SHP77 treated with DMSO at 0.1 percent for 48 hours (cell line): ENCODE data around the gene CKLF.
"Not testable (repeated sequence)": the region's sequence is repeated elsewhere in the genome, so short reads cannot be mapped to it uniquely, and the experiment has no call there.

Source experiments
- DNase-seq: peaks from one replicate; lab custom pipeline; 2025; lab: John Stamatoyannopoulos, UW

Gene CKLF

DNA sequence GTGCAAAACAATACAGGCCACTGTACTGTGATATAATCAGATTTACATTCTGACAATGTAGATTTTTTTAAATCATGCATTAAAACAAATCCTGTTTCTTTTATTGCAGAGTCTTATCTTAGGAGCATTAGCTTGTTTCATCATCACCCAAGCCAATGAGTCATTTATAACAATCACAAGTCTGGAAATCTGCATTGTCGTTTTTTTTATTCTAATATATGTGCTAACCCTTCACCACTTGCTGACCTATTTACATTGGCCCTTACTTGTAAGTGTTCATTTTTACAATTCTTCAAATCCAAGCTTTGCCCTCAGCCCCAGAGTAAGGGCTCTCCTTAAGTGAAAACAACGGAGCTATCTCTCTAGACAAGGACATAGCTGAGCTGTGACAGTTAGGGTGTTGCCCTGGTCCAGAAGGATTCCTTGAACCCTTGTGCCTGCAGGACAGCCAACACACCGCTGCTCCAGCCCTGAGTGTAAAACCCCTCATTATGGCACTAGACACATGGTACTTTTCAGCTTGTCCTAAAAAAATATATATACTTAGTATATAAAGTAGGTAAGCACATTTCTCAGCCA is 17.5 kb downstream of the CKLF start:
- DNase-seq = no peak

DNA sequence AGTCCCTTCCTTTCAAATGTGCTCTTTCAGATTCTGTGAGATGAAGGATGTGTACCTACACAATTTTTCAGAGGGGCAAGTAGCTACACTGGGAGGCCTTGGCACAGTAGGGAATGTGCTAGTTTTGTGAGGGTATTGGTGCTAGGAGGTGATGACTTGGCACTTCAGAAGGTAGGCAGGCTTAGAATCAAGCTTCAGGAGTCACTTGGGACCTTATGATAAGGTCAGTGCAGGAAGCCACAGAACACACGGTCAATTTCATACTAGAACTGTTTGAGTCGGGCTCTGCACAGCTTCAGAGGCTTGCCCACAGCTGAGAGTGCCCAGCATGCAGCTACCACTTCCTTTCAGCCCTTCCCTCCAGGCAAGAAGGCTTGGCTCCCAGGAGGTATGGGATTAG is 20.0 kb downstream of the CKLF start:
- DNase-seq = no peak

GRCh38 chr16:66574081-66574480 is 21.7 kb downstream of the CKLF start:
- DNase-seq = no peak

GRCh38 chr16:66574531-66574930 is 22.2 kb downstream of the CKLF start:
- DNase-seq = no peak

DNA sequence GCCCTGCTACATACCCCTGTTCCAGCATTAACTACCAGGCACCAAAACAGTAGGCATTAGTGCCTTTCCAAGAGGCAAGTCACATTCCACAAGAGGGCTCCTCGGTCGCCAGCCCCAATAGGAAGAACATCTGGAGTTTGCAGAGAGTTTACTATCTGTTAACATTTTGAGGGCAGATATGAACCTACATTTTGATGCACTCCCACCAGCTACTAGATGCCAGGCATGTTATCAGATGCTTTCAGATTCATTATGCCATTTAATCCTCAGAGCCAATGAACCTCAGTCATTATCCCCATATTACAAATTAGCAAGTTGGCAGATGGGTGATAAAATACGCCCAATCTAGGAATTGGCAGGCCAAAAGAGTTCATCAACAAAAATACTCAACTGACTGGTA is 22.7 kb downstream of the CKLF start:
- no peak for DNase-seq

GRCh38 chr16:66576296-66576695 is 23.9 kb downstream of the CKLF start:
- DNase-seq = no peak

DNA sequence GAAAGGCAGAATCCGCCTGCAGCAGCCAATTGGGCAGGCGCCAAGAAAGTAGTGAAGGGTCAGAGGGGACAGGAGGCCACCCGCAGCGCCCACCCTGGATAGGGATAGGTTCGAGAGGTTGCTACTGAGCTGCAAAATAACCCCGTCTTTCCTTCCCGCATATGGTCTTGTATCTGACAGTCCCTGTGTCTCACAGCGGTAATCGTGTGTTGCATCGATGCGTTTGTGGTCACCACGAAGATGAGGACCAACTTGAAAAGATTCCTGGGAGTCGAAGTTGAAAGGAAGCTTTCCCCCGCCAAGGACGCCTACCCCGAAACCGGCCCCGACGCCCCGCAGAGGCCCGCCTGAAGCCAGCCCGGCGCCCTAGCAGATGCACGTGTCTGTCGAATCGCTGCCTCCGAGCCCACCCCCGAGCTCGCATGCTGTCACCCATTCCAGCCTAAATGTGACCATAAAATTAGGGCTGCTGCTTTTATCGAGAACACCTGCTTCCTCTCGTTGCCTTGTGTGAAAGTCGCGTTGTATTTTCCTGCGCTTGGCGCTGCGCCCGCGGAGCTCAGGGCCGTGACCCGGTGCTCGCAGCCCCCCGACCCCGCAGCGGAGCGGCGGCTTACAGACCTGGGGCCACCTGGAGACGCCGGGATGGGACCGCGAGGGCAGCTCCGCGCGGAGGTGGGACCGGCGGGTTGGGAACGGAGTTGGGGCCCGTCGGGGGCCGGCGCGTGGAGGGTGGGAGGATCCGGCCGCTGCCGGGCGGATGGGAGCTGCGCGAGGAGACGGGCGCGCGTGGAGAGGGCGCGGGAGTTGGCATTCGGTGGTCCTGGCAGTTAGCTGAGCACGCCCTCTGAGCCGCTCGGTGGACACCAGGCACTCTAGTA is 26.5 kb downstream of the CKLF start, which contains the start of gene CMTM2:
Gene CMTM2, plus strand, starts transcription at position 813 of the 881 bp plus-strand sequence. CDS start 145 bp downstream, outside the sequence.
- DNase-seq = no peak

GRCh38 chr16:66580605-66581209 is 28.3 kb downstream of the CKLF start:
- DNase-seq = no peak

- DNase-seq = no peak
Observed at GRCh38 chr16:66581246-66581952, 29.0 kb downstream of the CKLF start.

GRCh38 chr16:66585481-66586239 is 33.3 kb downstream of the CKLF start:
- DNase-seq = no peak

GRCh38 chr16:66587881-66588600 is 35.7 kb downstream of the CKLF start:
- DNase-seq = no peak

- no peak for DNase-seq
Observed at GRCh38 chr16:66588981-66589713, 36.8 kb downstream of the CKLF start.

GRCh38 chr16:66590322-66590721 is 37.9 kb downstream of the CKLF start:
- no peak for DNase-seq

- DNase-seq = no peak
Observed at GRCh38 chr16:66591018-66591417, 38.6 kb downstream of the CKLF start.

DNA sequence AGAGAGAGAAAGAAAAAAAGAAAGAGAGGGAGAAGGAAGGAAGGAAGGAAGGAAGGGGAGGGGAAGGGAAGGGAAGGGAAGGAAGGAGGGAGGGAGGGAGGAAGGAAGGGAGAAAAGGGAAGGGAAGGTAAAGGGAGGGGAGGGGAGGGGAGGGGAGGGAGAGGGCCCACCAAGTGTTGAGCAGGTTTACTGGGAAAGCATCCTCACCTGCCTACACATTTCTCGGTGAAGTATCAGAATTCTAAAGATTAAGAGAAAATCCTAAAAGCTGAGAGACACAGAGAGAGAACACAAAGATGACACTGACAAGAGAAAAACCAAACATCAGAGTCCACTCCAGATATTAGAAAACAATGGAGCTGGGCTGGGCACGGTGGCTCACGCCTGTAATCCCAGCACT is 39.9 kb downstream of the CKLF start:
- DNase-seq = no peak

DNA sequence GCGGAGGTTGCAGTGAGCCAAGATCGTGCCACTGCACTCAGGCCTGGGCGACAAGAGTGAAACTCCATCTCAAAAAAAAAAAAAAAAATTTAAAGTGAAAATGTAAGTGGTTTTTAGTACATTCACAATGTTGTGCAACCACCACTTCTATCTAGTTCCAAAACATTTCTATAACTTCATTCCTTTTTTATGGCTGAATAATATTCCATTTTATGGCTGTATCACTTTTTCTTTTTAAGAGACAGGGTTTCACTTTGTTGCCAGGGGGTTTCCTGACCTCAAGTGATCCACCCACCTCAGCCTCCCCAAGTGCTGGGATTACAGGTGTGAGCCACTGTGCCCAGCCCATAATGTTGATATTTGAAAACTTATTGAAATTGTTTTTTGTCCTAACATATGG is 40.4 kb downstream of the CKLF start:
- no peak for DNase-seq

DNA sequence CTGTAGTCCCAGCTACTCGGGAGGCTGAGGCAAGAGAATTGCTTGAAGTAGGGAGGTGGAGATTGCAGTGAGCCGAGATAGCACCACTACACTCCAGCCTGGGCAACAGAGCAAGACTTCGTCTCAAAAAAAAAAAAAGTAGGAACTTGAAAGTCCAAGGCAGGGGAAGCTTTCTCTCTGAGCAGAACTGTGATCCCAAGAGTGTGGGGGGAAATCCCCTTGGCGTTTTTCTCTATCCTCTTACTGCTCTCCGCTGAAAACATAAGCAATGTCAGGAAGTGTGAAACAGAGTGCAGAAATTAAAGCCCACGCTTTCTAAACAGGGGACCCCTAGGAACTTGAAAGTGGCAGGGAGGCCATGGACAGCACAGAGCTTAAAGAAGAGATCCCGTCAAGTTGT is 42.4 kb downstream of the CKLF start:
- no peak for DNase-seq

- DNase-seq = not testable (repeated sequence)
Observed at GRCh38 chr16:66596559-66596958, 44.2 kb downstream of the CKLF start.

GRCh38 chr16:66596986-66597848 is 44.8 kb downstream of the CKLF start:
- DNase-seq = no peak
